SKM-1 treated with dmso at 0.1 percent for 144 hours (cell line): Measurements from ENCODE around the gene PRR7.

Source experiments
- DNase-seq: peaks from one replicate; lab custom pipeline; 2025; ENCODE audit not compliant: unreplicated experiment; lab: John Stamatoyannopoulos, UW

Gene PRR7

GRCh38 chr5:177496070-177496726, 49.6 kb downstream of the PRR7 start:
- no peak for DNase-seq

- peak; percentile 40 for DNase-seq
These were observed 50.2 kb downstream of the PRR7 start for GRCh38 chr5:177496727-177497291.

- peak; percentile 98 for DNase-seq
These were observed 50.8 kb downstream of the PRR7 start, which contains the start of gene PDLIM7 for GRCh38 chr5:177497292-177498012. Gene PDLIM7 (minus strand): TSS chr5:177497604. CDS start chr5:177496512, 1,092 bp downstream.

- DNase-seq, result no peak
These were observed 51.6 kb downstream of the PRR7 start for GRCh38 chr5:177498013-177498787.

- no peak for DNase-seq
These were observed 53.2 kb downstream of the PRR7 start for GRCh38 chr5:177499842-177500241.

- DNase-seq, result peak; percentile 73
These were observed 54.3 kb downstream of the PRR7 start for GRCh38 chr5:177500685-177501522.

GRCh38 chr5:177501874-177502678, 55.5 kb downstream of the PRR7 start:
- DNase-seq, result no peak

- no peak for DNase-seq
These were observed 56.3 kb downstream of the PRR7 start for GRCh38 chr5:177502886-177503285.

GRCh38 chr5:177503351-177504085, 56.9 kb downstream of the PRR7 start:
- DNase-seq, result no peak

GRCh38 chr5:177504086-177505056, 57.8 kb downstream of the PRR7 start:
- DNase-seq, result no peak

GRCh38 chr5:177505075-177505474, 58.5 kb downstream of the PRR7 start:
- DNase-seq, result no peak
